Natural killer cell (primary cell): ENCODE measurements around the gene BRMS1L. TPM values are rescaled to one million over a fixed set of nuclear protein-coding genes. Genes with fewer than 3 reads are reported as not detected.

Source experiments
- ATAC-seq, 3 donors: fragments of 150-1000 bp in 2 of 3; fragments of 200-7000 bp in 1 of 3; cut with Tn5 transposase; 1 replicate in 1 of 3; 2 replicates in 2 of 3; pipeline ENCODE4 v1.10.0; 2021; ENCODE audit warnings: mild to moderate bottlenecking in 2 of 3, moderate library complexity in 2 of 3
- DNase-seq, 2 donors: peaks; one replicate each; pipeline versions ENCODE4 v3.0.0 to v3.0.0-alpha.2; 2013 to 2021; ENCODE audit warnings: mixed read lengths in 1 of 2
- H3K27ac ChIP-seq: one replicate; pipeline ENCODE4 v1.5.1; 2013; ENCODE audit warnings: mild to moderate bottlenecking, low read length
- H3K27me3 ChIP-seq: one replicate; pipeline ENCODE4 v1.6.1; 2013; ENCODE audit warnings: low read length; ENCODE audit not compliant: control insufficient read depth, insufficient read depth
- H3K36me3 ChIP-seq: one replicate; pipeline ENCODE4 v1.6.1; 2013; ENCODE audit warnings: low read length; ENCODE audit not compliant: control insufficient read depth, insufficient read depth
- H3K4me1 ChIP-seq: one replicate; pipeline ENCODE4 v1.6.1; 2013; ENCODE audit warnings: low read length; ENCODE audit not compliant: control insufficient read depth, insufficient read depth
- H3K4me3 ChIP-seq: one replicate; pipeline ENCODE4 v1.5.1; 2013; ENCODE audit warnings: low read length
- H3K9me3 ChIP-seq: one replicate; pipeline ENCODE4 v1.6.1; 2013; ENCODE audit warnings: low read length; ENCODE audit not compliant: control insufficient read depth, insufficient read depth
- H3K27ac Mint-ChIP-seq, 2 donors: one replicate each; pipeline ENCODE4 v1.8.0; 2022; ENCODE audit warnings: mild to moderate bottlenecking in 2 of 2, mixed read lengths in 2 of 2, moderate library complexity in 1 of 2
- H3K27me3 Mint-ChIP-seq, 2 donors: one replicate each; pipeline ENCODE4 v1.8.0; 2022; ENCODE audit warnings: low read depth in 2 of 2, mixed read lengths in 2 of 2
- H3K36me3 Mint-ChIP-seq: one replicate; pipeline ENCODE4 v1.8.0; 2022; ENCODE audit warnings: mixed read lengths
- H3K4me1 Mint-ChIP-seq, 2 donors: one replicate each; pipeline ENCODE4 v1.8.0; 2022; ENCODE audit warnings: mixed read lengths in 2 of 2
- H3K4me3 Mint-ChIP-seq: one replicate; pipeline ENCODE4 v1.8.0; 2022; ENCODE audit warnings: mild to moderate bottlenecking, moderate library complexity, mixed read lengths
- H3K9me3 Mint-ChIP-seq, 2 donors: one replicate each; pipeline ENCODE4 v1.8.0; 2022; ENCODE audit warnings: mixed read lengths in 2 of 2
- WGBS: methylation state at CpG from one replicate; pipeline ENCODE4 v1.1.7; 2013; ENCODE audit warnings: missing lambda C conversion rate; ENCODE audit not compliant: insufficient coverage; 5-methylcytosine and 5-hydroxymethylcytosine counted together
- intact Hi-C: fragments of 100-400 bp; cut with micrococcal nuclease; formaldehyde crosslinking; loops from one replicate; pipeline ENCODE4 v1.14.2; 2022
- total RNA-seq, 4 donors: library from RNA; stranded (reverse); fragments of 120-200 nt in 1 of 4; gene quantifications; one replicate each; pipeline versions ENCODE4 v1.2.3 to v1.2.4, GENCODE V29; 2013 to 2022
- TF ChIP-seq, protein P1 (sequence below): fragments of 200-600 bp; IDR thresholded peaks from one replicate; pipeline ENCODE4 v1.8.0; 2022; ENCODE audit warnings: antibody characterized with exemption

BRMS1L gene
- total RNA-seq, 3 donors from 2014 or later (not counting 1 experiment from before 2014, with no cell fraction given): 5.1 to 9.4 (median 6.3) TPM

DNA sequence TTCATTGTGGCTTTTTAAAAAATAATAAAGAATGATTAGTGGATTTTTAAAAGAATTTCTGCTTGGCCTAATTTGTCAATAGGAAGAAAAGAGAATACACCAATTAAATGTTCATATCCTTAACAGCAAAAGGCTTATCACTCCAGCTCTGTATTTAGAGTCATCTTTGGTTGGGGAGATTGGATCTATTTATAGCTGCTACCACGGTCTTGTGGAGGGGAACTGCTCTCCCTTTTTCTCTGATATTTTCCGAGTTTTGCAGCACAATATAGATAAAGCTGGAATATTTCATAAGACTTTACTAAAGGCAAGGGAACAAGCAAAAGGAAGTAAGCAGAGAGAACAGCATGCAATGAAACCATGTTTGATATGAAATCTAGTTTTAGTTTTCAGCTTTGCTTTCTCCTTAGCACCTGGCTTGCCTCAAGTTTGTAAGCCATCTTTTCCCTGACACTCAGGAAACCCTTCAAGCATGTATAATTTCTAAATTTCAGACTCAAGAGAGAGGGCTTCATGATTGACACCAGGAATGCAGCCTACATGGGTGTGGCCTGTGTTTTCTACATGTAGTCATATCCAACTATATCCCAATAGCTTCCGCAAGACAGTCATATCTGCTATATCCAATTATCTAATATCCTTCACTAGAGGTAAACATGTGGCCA, 35.2 kb downstream of the BRMS1L start:
- no peak overlapping the region for H3K27ac ChIP-seq
- no peaks in the 10 kb centered on the region for H3K27me3 Mint-ChIP-seq
- no peaks in the 10 kb centered on the region for H3K27me3 ChIP-seq
- H3K9me3 Mint-ChIP-seq: no peaks in the 10 kb centered on the region
- H3K4me3 ChIP-seq: no peak overlapping the region
- H3K36me3 Mint-ChIP-seq: peaks cover 16% of the 10 kb centered on the region
- no peaks in the 10 kb centered on the region for H3K4me1 ChIP-seq
- no peak overlapping the region for H3K27ac Mint-ChIP-seq
- intact Hi-C loops: no loop called here
- no peaks in the 10 kb centered on the region for H3K4me1 Mint-ChIP-seq
- DNase-seq: no peak
- no peak for ATAC-seq
- H3K36me3 ChIP-seq: peaks cover 8% of the 10 kb centered on the region
- WGBS: 58% methylated on average over 2 of the region's 3 CpGs
- H3K4me3 Mint-ChIP-seq: no peak overlapping the region
- H3K9me3 ChIP-seq: no peaks in the 10 kb centered on the region
- TF ChIP-seq, protein P1, sequence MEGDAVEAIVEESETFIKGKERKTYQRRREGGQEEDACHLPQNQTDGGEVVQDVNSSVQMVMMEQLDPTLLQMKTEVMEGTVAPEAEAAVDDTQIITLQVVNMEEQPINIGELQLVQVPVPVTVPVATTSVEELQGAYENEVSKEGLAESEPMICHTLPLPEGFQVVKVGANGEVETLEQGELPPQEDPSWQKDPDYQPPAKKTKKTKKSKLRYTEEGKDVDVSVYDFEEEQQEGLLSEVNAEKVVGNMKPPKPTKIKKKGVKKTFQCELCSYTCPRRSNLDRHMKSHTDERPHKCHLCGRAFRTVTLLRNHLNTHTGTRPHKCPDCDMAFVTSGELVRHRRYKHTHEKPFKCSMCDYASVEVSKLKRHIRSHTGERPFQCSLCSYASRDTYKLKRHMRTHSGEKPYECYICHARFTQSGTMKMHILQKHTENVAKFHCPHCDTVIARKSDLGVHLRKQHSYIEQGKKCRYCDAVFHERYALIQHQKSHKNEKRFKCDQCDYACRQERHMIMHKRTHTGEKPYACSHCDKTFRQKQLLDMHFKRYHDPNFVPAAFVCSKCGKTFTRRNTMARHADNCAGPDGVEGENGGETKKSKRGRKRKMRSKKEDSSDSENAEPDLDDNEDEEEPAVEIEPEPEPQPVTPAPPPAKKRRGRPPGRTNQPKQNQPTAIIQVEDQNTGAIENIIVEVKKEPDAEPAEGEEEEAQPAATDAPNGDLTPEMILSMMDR: no peak

DNA sequence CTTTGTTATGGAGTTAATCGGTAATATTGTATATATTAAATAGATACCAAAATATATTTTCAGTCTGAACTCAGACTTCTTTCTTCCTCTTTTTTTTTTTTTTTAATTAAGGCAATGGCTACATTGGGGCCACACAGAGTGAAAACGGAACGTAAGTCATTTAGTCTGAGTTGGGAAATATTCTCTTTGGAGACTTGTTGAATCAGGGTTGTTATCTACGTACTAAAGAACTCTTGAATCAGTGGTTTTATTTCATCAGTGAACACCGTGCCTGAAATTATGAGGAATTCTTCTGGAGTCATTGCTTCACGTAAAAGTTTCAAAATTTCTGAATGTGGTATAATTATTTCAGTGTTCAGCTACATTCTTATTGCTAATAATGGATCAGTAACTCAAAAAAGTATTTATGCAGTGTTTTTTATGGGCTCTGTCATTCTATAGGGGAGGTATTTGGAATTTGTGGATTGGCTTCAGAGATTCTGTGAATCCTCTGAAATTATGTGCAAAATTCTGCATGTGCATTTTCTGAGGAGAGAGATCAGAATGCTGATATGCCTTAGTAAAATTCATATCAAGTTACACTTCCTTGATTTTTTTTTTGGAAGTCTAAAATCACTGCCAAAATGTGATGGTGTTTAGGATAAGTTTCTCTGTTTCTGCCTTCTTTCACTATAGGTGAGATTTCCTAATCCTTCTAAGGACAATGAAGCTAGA, 39.6 kb downstream of the BRMS1L start:
- Mint-ChIP-seq H3K36me3 (peaks cover 16% of the 10 kb centered on the region), H3K4me1 (no peaks in the 10 kb centered on the region), H3K4me3 (no peak overlapping the region), H3K27ac (no peak overlapping the region), H3K27me3 (no peaks in the 10 kb centered on the region), H3K9me3 (no peaks in the 10 kb centered on the region)
- Histone ChIP-seq H3K27me3 (no peaks in the 10 kb centered on the region), H3K27ac (no peak overlapping the region), H3K4me1 (no peaks in the 10 kb centered on the region), H3K9me3 (no peaks in the 10 kb centered on the region), H3K36me3 (peaks cover 11% of the 10 kb centered on the region), H3K4me3 (no peak overlapping the region)
- intact Hi-C loops: no loop called here
- WGBS: 96% methylated on average over 4 of the region's 6 CpGs
- TF ChIP-seq, protein P1: no peak
- DNase-seq (no peak), ATAC-seq (no peak)

DNA sequence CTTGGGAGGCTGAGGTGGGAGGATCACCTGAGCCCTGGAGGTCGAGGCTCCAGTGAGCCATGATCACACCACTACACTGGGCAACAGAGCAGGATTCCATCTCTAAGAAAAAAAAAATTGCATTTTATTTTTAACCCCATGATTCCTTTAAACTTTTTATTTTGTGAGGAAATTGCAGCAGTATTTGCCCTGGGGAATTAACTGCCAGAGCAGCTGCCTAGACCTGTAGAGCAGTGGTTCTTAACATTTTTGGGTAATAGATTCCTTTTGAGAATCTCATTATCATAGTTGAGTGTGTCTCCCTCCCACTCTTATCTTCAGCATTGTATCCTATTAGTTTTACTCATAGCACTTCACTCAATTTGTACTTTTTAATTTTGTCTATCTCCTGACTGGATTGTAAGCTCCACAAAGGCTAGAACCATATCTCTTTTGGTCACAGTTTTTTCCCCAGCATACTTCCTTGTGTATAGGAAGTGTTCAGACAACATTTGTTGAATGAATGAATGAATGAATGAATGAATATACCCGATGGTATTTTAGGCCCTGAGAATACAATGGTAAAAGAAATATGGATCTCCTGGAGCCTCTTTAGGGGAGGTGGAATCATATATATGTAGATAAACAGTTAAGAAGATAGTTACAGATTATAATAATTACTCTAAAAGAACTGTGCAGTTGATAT, 40.6 kb downstream of the BRMS1L start:
- Histone ChIP-seq H3K27me3 (no peaks in the 10 kb centered on the region), H3K4me3 (no peak overlapping the region), H3K27ac (no peak overlapping the region), H3K36me3 (peaks cover 11% of the 10 kb centered on the region), H3K4me1 (no peaks in the 10 kb centered on the region), H3K9me3 (no peaks in the 10 kb centered on the region)
- no peak overlapping the region for H3K4me3 Mint-ChIP-seq
- TF ChIP-seq, protein P1: no peak
- WGBS: 100% methylated on average over 2 of the region's 2 CpGs
- intact Hi-C loops: no loop called here
- H3K27ac Mint-ChIP-seq: no peak overlapping the region
- H3K4me1 Mint-ChIP-seq: no peaks in the 10 kb centered on the region
- H3K9me3 Mint-ChIP-seq: no peaks in the 10 kb centered on the region
- H3K27me3 Mint-ChIP-seq: no peaks in the 10 kb centered on the region
- H3K36me3 Mint-ChIP-seq: peaks cover 16% of the 10 kb centered on the region
- ATAC-seq: no peak
- no peak for DNase-seq
